ENCODE results near the gene GRIN2A.

Gene GRIN2A

DNA sequence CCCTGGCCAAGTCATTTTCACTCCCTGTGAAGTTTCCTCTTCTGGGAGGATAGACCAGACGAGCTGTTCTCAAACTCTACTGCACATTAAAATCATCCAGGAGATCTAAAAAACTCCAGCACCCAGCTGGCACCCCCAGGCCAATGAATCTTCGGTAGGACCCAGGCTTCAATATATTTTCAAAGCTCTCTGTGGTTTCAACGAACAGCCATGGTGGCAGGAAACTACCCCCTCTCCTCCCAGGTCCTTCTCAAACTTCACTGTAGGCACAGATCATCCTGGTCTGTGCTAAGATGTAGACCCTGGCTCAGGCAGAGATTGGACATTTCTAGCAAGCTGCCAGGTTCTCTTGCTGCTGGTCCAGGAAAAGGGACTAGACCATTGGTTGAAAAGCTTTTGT is 38.7 kb upstream of the GRIN2A start:
- Histone ChIP-seq H3K4me3 (ENCODE audit: control insufficient read depth in 1 of 7, extremely low read depth in 1 of 7, insufficient read depth in 4 of 7, low read depth in 2 of 7, low read length in 6 of 7) (no peak overlapping the region), H3K27ac (ENCODE audit: insufficient read depth in 1 of 2, low read depth in 1 of 2, low read length in 2 of 2, poor library complexity in 1 of 2, severe bottlenecking in 2 of 2) (no peak overlapping the region), H3K27me3 (replicated peaks in 2 of 5; ENCODE audit: control insufficient read depth in 4 of 5, insufficient read depth in 5 of 5, low read length in 4 of 5) (no peaks in the 10 kb centered on the region), H3K36me3 (ENCODE audit: control insufficient read depth in 4 of 4, insufficient read depth in 4 of 4, low read length in 3 of 4) (no peaks in the 10 kb centered on the region), H3K4me1 (ENCODE audit: control extremely low read depth in 1 of 4, control insufficient read depth in 4 of 4, insufficient read depth in 4 of 4, low read length in 3 of 4) (peaks cover 0 to 6% (median 2%) of the 10 kb centered on the region in 4 experiments), H3K9me3 (ENCODE audit: control extremely low read depth in 1 of 5, control insufficient read depth in 4 of 5, insufficient read depth in 2 of 5, low read depth in 1 of 5, low read length in 4 of 5) (no peaks in the 10 kb centered on the region)
- DNase-seq: no peak
- POLR2A ChIA-PET: no interaction called here
- CTCF ChIA-PET: no interaction called here
- WGBS (ENCODE audit: insufficient coverage): 40% methylated on average over 3 of the region's 3 CpGs

GRCh38 chr16:10219742-10220141 is 37.5 kb upstream of the GRIN2A start:
- Histone ChIP-seq H3K27me3 (replicated peaks in 2 of 5; ENCODE audit: control insufficient read depth in 4 of 5, insufficient read depth in 5 of 5, low read length in 4 of 5) (no peaks in the 10 kb centered on the region), H3K4me3 (ENCODE audit: control insufficient read depth in 1 of 7, extremely low read depth in 1 of 7, insufficient read depth in 4 of 7, low read depth in 2 of 7, low read length in 6 of 7) (no peak overlapping the region), H3K27ac (ENCODE audit: insufficient read depth in 1 of 2, low read depth in 1 of 2, low read length in 2 of 2, poor library complexity in 1 of 2, severe bottlenecking in 2 of 2) (no peak overlapping the region), H3K9me3 (ENCODE audit: control extremely low read depth in 1 of 5, control insufficient read depth in 4 of 5, insufficient read depth in 2 of 5, low read depth in 1 of 5, low read length in 4 of 5) (no peaks in the 10 kb centered on the region), H3K36me3 (ENCODE audit: control insufficient read depth in 4 of 4, insufficient read depth in 4 of 4, low read length in 3 of 4) (no peaks in the 10 kb centered on the region), H3K4me1 (ENCODE audit: control extremely low read depth in 1 of 4, control insufficient read depth in 4 of 4, insufficient read depth in 4 of 4, low read length in 3 of 4) (peaks cover 0 to 6% (median 2%) of the 10 kb centered on the region in 4 experiments)
- DNase-seq: no peak
- CTCF ChIA-PET: no interaction called here
- 7% methylated on average over 3 of the region's 4 CpGs for WGBS (ENCODE audit: insufficient coverage)
- POLR2A ChIA-PET: no interaction called here

- Histone ChIP-seq H3K27me3 (replicated peaks in 2 of 5; ENCODE audit: control insufficient read depth in 4 of 5, insufficient read depth in 5 of 5, low read length in 4 of 5) (no peaks in the 10 kb centered on the region), H3K9me3 (ENCODE audit: control extremely low read depth in 1 of 5, control insufficient read depth in 4 of 5, insufficient read depth in 2 of 5, low read depth in 1 of 5, low read length in 4 of 5) (no peaks in the 10 kb centered on the region), H3K4me1 (ENCODE audit: control extremely low read depth in 1 of 4, control insufficient read depth in 4 of 4, insufficient read depth in 4 of 4, low read length in 3 of 4) (peaks cover 0 to 6% (median 2%) of the 10 kb centered on the region in 4 experiments), H3K4me3 (ENCODE audit: control insufficient read depth in 1 of 7, extremely low read depth in 1 of 7, insufficient read depth in 4 of 7, low read depth in 2 of 7, low read length in 6 of 7) (no peak overlapping the region), H3K27ac (ENCODE audit: insufficient read depth in 1 of 2, low read depth in 1 of 2, low read length in 2 of 2, poor library complexity in 1 of 2, severe bottlenecking in 2 of 2) (no peak overlapping the region), H3K36me3 (ENCODE audit: control insufficient read depth in 4 of 4, insufficient read depth in 4 of 4, low read length in 3 of 4) (no peaks in the 10 kb centered on the region)
- DNase-seq: no peak
- ChIA-PET POLR2A (no interaction called here), CTCF (no interaction called here)
- 88% methylated on average over 9 of the region's 15 CpGs for WGBS (ENCODE audit: insufficient coverage)
These were observed 36.4 kb upstream of the GRIN2A start for GRCh38 chr16:10218490-10219206.

- POLR2A ChIA-PET: no interaction called here
- WGBS (ENCODE audit: insufficient coverage): 94% methylated on average over 4 of the region's 4 CpGs
- H3K9me3 ChIP-seq (ENCODE audit: control extremely low read depth in 1 of 5, control insufficient read depth in 4 of 5, insufficient read depth in 2 of 5, low read depth in 1 of 5, low read length in 4 of 5): no peaks in the 10 kb centered on the region
- no peaks in the 10 kb centered on the region for H3K36me3 ChIP-seq (ENCODE audit: control insufficient read depth in 4 of 4, insufficient read depth in 4 of 4, low read length in 3 of 4)
- no peaks in the 10 kb centered on the region for H3K4me1 ChIP-seq (ENCODE audit: control extremely low read depth in 1 of 4, control insufficient read depth in 4 of 4, insufficient read depth in 4 of 4, low read length in 3 of 4)
- CTCF ChIA-PET: no interaction called here
- no peaks in the 10 kb centered on the region for H3K27me3 ChIP-seq (replicated peaks in 2 of 5; ENCODE audit: control insufficient read depth in 4 of 5, insufficient read depth in 5 of 5, low read length in 4 of 5)
- no peak overlapping the region for H3K27ac ChIP-seq (ENCODE audit: insufficient read depth in 1 of 2, low read depth in 1 of 2, low read length in 2 of 2, poor library complexity in 1 of 2, severe bottlenecking in 2 of 2)
- H3K4me3 ChIP-seq (ENCODE audit: control insufficient read depth in 1 of 7, extremely low read depth in 1 of 7, insufficient read depth in 4 of 7, low read depth in 2 of 7, low read length in 6 of 7): no peak overlapping the region
- DNase-seq: no peak
These were observed 31.5 kb upstream of the GRIN2A start for GRCh38 chr16:10213748-10214147.

- Histone ChIP-seq H3K36me3 (ENCODE audit: control insufficient read depth in 4 of 4, insufficient read depth in 4 of 4, low read length in 3 of 4) (no peaks in the 10 kb centered on the region), H3K27me3 (replicated peaks in 2 of 5; ENCODE audit: control insufficient read depth in 4 of 5, insufficient read depth in 5 of 5, low read length in 4 of 5) (no peaks in the 10 kb centered on the region), H3K4me1 (ENCODE audit: control extremely low read depth in 1 of 4, control insufficient read depth in 4 of 4, insufficient read depth in 4 of 4, low read length in 3 of 4) (no peaks in the 10 kb centered on the region), H3K27ac (ENCODE audit: insufficient read depth in 1 of 2, low read depth in 1 of 2, low read length in 2 of 2, poor library complexity in 1 of 2, severe bottlenecking in 2 of 2) (no peak overlapping the region), H3K4me3 (ENCODE audit: control insufficient read depth in 1 of 7, extremely low read depth in 1 of 7, insufficient read depth in 4 of 7, low read depth in 2 of 7, low read length in 6 of 7) (no peak overlapping the region), H3K9me3 (ENCODE audit: control extremely low read depth in 1 of 5, control insufficient read depth in 4 of 5, insufficient read depth in 2 of 5, low read depth in 1 of 5, low read length in 4 of 5) (no peaks in the 10 kb centered on the region)
- ChIA-PET POLR2A (no interaction called here), CTCF (no interaction called here)
- no peak for DNase-seq
- WGBS (ENCODE audit: insufficient coverage): 93% methylated on average over 3 of the region's 6 CpGs
These were observed 28.7 kb upstream of the GRIN2A start for GRCh38 chr16:10210944-10211343.

GRCh38 chr16:10206865-10207264 is 24.6 kb upstream of the GRIN2A start:
- no peaks in the 10 kb centered on the region for H3K4me1 ChIP-seq (ENCODE audit: control extremely low read depth in 1 of 4, control insufficient read depth in 4 of 4, insufficient read depth in 4 of 4, low read length in 3 of 4)
- H3K27me3 ChIP-seq (replicated peaks in 2 of 5; ENCODE audit: control insufficient read depth in 4 of 5, insufficient read depth in 5 of 5, low read length in 4 of 5): peaks cover 0 to 7% (median 0%) of the 10 kb centered on the region in 5 experiments
- no peaks in the 10 kb centered on the region for H3K36me3 ChIP-seq (ENCODE audit: control insufficient read depth in 4 of 4, insufficient read depth in 4 of 4, low read length in 3 of 4)
- 100% methylated on average over 2 of the region's 3 CpGs for WGBS (ENCODE audit: insufficient coverage)
- no peak for DNase-seq
- H3K27ac ChIP-seq (ENCODE audit: insufficient read depth in 1 of 2, low read depth in 1 of 2, low read length in 2 of 2, poor library complexity in 1 of 2, severe bottlenecking in 2 of 2): no peak overlapping the region
- no peak overlapping the region for H3K4me3 ChIP-seq (ENCODE audit: control insufficient read depth in 1 of 7, extremely low read depth in 1 of 7, insufficient read depth in 4 of 7, low read depth in 2 of 7, low read length in 6 of 7)
- CTCF ChIA-PET: no interaction called here
- POLR2A ChIA-PET: no interaction called here
- H3K9me3 ChIP-seq (ENCODE audit: control extremely low read depth in 1 of 5, control insufficient read depth in 4 of 5, insufficient read depth in 2 of 5, low read depth in 1 of 5, low read length in 4 of 5): peaks cover 0 to 9% (median 0%) of the 10 kb centered on the region in 5 experiments

DNA sequence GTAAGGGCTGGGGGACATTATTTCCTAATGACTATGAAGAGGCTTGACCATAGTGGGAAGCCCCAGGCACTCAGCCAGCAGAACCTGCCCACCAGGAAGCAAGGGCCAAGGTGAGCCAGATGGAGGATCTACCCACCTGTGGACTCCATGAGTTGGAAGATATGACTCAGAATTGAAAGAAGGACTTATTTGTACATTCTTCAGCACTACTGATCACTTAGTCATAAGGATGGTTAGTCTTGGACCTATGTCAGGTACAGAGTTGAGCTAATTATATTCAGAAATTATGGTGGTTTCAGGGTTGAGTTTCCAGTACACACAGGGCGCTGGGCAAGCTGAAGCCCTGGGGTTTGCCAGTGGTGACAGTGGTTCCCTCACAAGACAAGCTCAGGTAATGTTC is 24.0 kb upstream of the GRIN2A start:
- H3K4me3 ChIP-seq (ENCODE audit: control insufficient read depth in 1 of 7, extremely low read depth in 1 of 7, insufficient read depth in 4 of 7, low read depth in 2 of 7, low read length in 6 of 7): no peak overlapping the region
- POLR2A ChIA-PET: no interaction called here
- H3K4me1 ChIP-seq (ENCODE audit: control extremely low read depth in 1 of 4, control insufficient read depth in 4 of 4, insufficient read depth in 4 of 4, low read length in 3 of 4): no peaks in the 10 kb centered on the region
- no peaks in the 10 kb centered on the region for H3K36me3 ChIP-seq (ENCODE audit: control insufficient read depth in 4 of 4, insufficient read depth in 4 of 4, low read length in 3 of 4)
- peaks cover 0 to 9% (median 0%) of the 10 kb centered on the region in 5 experiments for H3K9me3 ChIP-seq (ENCODE audit: control extremely low read depth in 1 of 5, control insufficient read depth in 4 of 5, insufficient read depth in 2 of 5, low read depth in 1 of 5, low read length in 4 of 5)
- WGBS (ENCODE audit: insufficient coverage): 88% methylated on average over 1 of the region's 1 CpG
- peaks cover 0 to 7% (median 0%) of the 10 kb centered on the region in 5 experiments for H3K27me3 ChIP-seq (replicated peaks in 2 of 5; ENCODE audit: control insufficient read depth in 4 of 5, insufficient read depth in 5 of 5, low read length in 4 of 5)
- CTCF ChIA-PET: no interaction called here
- DNase-seq: no peak
- no peak overlapping the region for H3K27ac ChIP-seq (ENCODE audit: insufficient read depth in 1 of 2, low read depth in 1 of 2, low read length in 2 of 2, poor library complexity in 1 of 2, severe bottlenecking in 2 of 2)

All from common myeloid progenitor, CD34-positive (primary cell).